Raji (cell line): ENCODE results near the gene SOX11.

ENCODE experiments used
- POLR2A ChIP-seq: IDR thresholded peaks from 2 replicates; pipeline ENCODE4 v1.6.1; 2011; ENCODE audit warnings: low read depth, low read length, control low read depth; ENCODE audit not compliant: insufficient read depth

Gene SOX11

GRCh38 chr2:5701266-5701665 is 9.1 kb downstream of the SOX11 start:
- TF ChIP-seq POLR2A: no peak

- TF ChIP-seq POLR2A: no peak
Observed at GRCh38 chr2:5703166-5703565, 11.0 kb downstream of the SOX11 start.

- no peak for TF ChIP-seq POLR2A
Observed at GRCh38 chr2:5705490-5705889, 13.3 kb downstream of the SOX11 start.

GRCh38 chr2:5706717-5707455 is 14.7 kb downstream of the SOX11 start:
- no peak for TF ChIP-seq POLR2A

GRCh38 chr2:5710615-5711014 is 18.4 kb downstream of the SOX11 start:
- no peak for TF ChIP-seq POLR2A

- TF ChIP-seq POLR2A: no peak
Observed at GRCh38 chr2:5713101-5713500, 20.9 kb downstream of the SOX11 start.

GRCh38 chr2:5719629-5720334 is 27.6 kb downstream of the SOX11 start:
- TF ChIP-seq POLR2A: no peak

GRCh38 chr2:5720426-5720825 is 28.2 kb downstream of the SOX11 start:
- TF ChIP-seq POLR2A: no peak

- no peak for TF ChIP-seq POLR2A
Observed at GRCh38 chr2:5722236-5722635, 30.1 kb downstream of the SOX11 start.

- TF ChIP-seq POLR2A: no peak
Observed at GRCh38 chr2:5723791-5724735, 31.9 kb downstream of the SOX11 start.

GRCh38 chr2:5725072-5725471 is 32.9 kb downstream of the SOX11 start:
- TF ChIP-seq POLR2A: no peak

GRCh38 chr2:5725794-5726463 is 33.7 kb downstream of the SOX11 start:
- TF ChIP-seq POLR2A: no peak

- TF ChIP-seq POLR2A: no peak
Observed at GRCh38 chr2:5727235-5727634, 35.1 kb downstream of the SOX11 start.

GRCh38 chr2:5729416-5729815 is 37.2 kb downstream of the SOX11 start:
- TF ChIP-seq POLR2A: no peak

GRCh38 chr2:5730386-5730785 is 38.2 kb downstream of the SOX11 start:
- TF ChIP-seq POLR2A: no peak
